HEK293 (cell line): ENCODE results near the gene ACTN4.
A peak's percentile ranks its signal among the peaks of the same experiment; 100 is the strongest.

ENCODE experiments used
- CTCF ChIA-PET: fragments of 350-600 bp; formaldehyde crosslinking; extraction: SDS; loops from one replicate; lab custom pipeline; 2021; ENCODE audit warnings: antibody characterized with exemption; lab: Yijun Ruan, JAX
- POLR2A ChIA-PET: fragments of 300-600 bp; formaldehyde crosslinking; extraction: SDS; loops from one replicate; lab custom pipeline; 2020; ENCODE audit warnings: antibody characterized with exemption, inconsistent platforms; lab: Yijun Ruan, JAX
- H3K27ac ChIP-seq: fragments of 200-500 bp; sonication (Bioruptor generic); 2 replicates; pipeline ENCODE4 v1.5.1; 2014; ENCODE audit warnings: low read depth, low read length, control low read depth, inconsistent platforms; ENCODE audit errors: extremely low read depth
- H3K36me3 ChIP-seq, 2 experiments: fragments of 200-500 bp in 1 of 2; sonication (Bioruptor generic) in 1 of 2; 1 replicate in 1 of 2; 2 replicates in 1 of 2; pipeline ENCODE4 v1.5.1; 2014 to 2017; ENCODE audit warnings: inconsistent platforms in 2 of 2, low read length in 2 of 2; ENCODE audit not compliant: control insufficient read depth in 2 of 2, insufficient read depth in 1 of 2
- H3K4me1 ChIP-seq: fragments of 200-500 bp; sonication (Bioruptor generic); 2 replicates; pipeline ENCODE4 v1.5.1; 2014; ENCODE audit warnings: mild to moderate bottlenecking, low read length, inconsistent platforms; ENCODE audit not compliant: control insufficient read depth, insufficient read depth
- H3K4me3 ChIP-seq: 2 replicates; pipeline ENCODE4 v1.5.1; 2011; ENCODE audit warnings: low read depth, mild to moderate bottlenecking, control low read depth, low read length, moderate library complexity
- H3K9me3 ChIP-seq: fragments of 200-500 bp; sonication (Bioruptor generic); 2 replicates; pipeline ENCODE4 v1.5.1; 2014; ENCODE audit warnings: low read depth, low read length, inconsistent platforms; ENCODE audit not compliant: control insufficient read depth, insufficient read depth
- BCL11A ChIP-seq: fragments of 450-650 bp; formaldehyde crosslinking; IDR thresholded peaks from 2 replicates; pipeline ENCODE4 v1.5.1; 2016; ENCODE audit warnings: low read depth, missing biosample characterization, missing genetic modification characterization
- GLIS2 ChIP-seq: fragments of 450-650 bp; formaldehyde crosslinking; IDR thresholded peaks from 2 replicates; pipeline ENCODE4 v1.5.1; 2016; ENCODE audit warnings: missing biosample characterization, missing genetic modification characterization
- KLF1 ChIP-seq: fragments of 450-650 bp; formaldehyde crosslinking; IDR thresholded peaks from 2 replicates; pipeline ENCODE4 v1.5.1; 2016; ENCODE audit warnings: missing biosample characterization, missing genetic modification characterization
- ZBTB10 ChIP-seq: fragments of 450-650 bp; formaldehyde crosslinking; IDR thresholded peaks from 2 replicates; pipeline ENCODE4 v1.5.1; 2016; ENCODE audit warnings: missing biosample characterization, missing genetic modification characterization
- ZBTB20 ChIP-seq: fragments of 450-650 bp; formaldehyde crosslinking; IDR thresholded peaks from 2 replicates; pipeline ENCODE4 v1.5.1; 2016; ENCODE audit warnings: missing biosample characterization, missing genetic modification characterization
- ZBTB8A ChIP-seq: fragments of 450-650 bp; formaldehyde crosslinking; IDR thresholded peaks from 2 replicates; pipeline ENCODE4 v1.5.1; 2016; ENCODE audit warnings: missing biosample characterization, missing genetic modification characterization
- ZIC2 ChIP-seq: fragments of 450-650 bp; formaldehyde crosslinking; IDR thresholded peaks from 2 replicates; pipeline ENCODE4 v1.5.1; 2016; ENCODE audit warnings: missing biosample characterization, missing genetic modification characterization
- ZNF148 ChIP-seq: fragments of 450-650 bp; formaldehyde crosslinking; IDR thresholded peaks from 2 replicates; pipeline ENCODE4 v1.5.0; 2017; ENCODE audit warnings: missing biosample characterization, missing genetic modification characterization, borderline replicate concordance
- ZNF366 ChIP-seq: fragments of 450-650 bp; formaldehyde crosslinking; conservative IDR thresholded peaks from 2 replicates; pipeline ENCODE4 v1.5.1; 2016; ENCODE audit warnings: missing biosample characterization, missing genetic modification characterization
- ZNF394 ChIP-seq: fragments of 450-650 bp; formaldehyde crosslinking; IDR thresholded peaks from 2 replicates; pipeline ENCODE4 v1.5.1; 2016; ENCODE audit warnings: missing biosample characterization, missing genetic modification characterization, mild to moderate bottlenecking, moderate library complexity, borderline replicate concordance
- ZNF544 ChIP-seq: fragments of 450-650 bp; formaldehyde crosslinking; IDR thresholded peaks from 2 replicates; pipeline ENCODE4 v1.5.0; 2017; ENCODE audit warnings: missing biosample characterization, missing genetic modification characterization
- ZNF571 ChIP-seq: fragments of 450-650 bp; formaldehyde crosslinking; IDR thresholded peaks from 2 replicates; pipeline ENCODE4 v1.5.0; 2017; ENCODE audit warnings: missing biosample characterization, missing genetic modification characterization
- ZNF843 ChIP-seq: fragments of 450-650 bp; formaldehyde crosslinking; IDR thresholded peaks from 2 replicates; pipeline ENCODE4 v1.5.1; 2016; ENCODE audit warnings: missing biosample characterization, missing genetic modification characterization
- ZSCAN4 ChIP-seq: fragments of 450-650 bp; formaldehyde crosslinking; IDR thresholded peaks from 2 replicates; pipeline ENCODE4 v1.5.1; 2017; ENCODE audit warnings: missing biosample characterization, missing genetic modification characterization
- TF ChIP-seq, protein P1 (sequence below): fragments of 450-650 bp; formaldehyde crosslinking; IDR thresholded peaks from 2 replicates; pipeline ENCODE4 v1.5.1; 2016; ENCODE audit warnings: missing biosample characterization, missing genetic modification characterization

Gene ACTN4

DNA sequence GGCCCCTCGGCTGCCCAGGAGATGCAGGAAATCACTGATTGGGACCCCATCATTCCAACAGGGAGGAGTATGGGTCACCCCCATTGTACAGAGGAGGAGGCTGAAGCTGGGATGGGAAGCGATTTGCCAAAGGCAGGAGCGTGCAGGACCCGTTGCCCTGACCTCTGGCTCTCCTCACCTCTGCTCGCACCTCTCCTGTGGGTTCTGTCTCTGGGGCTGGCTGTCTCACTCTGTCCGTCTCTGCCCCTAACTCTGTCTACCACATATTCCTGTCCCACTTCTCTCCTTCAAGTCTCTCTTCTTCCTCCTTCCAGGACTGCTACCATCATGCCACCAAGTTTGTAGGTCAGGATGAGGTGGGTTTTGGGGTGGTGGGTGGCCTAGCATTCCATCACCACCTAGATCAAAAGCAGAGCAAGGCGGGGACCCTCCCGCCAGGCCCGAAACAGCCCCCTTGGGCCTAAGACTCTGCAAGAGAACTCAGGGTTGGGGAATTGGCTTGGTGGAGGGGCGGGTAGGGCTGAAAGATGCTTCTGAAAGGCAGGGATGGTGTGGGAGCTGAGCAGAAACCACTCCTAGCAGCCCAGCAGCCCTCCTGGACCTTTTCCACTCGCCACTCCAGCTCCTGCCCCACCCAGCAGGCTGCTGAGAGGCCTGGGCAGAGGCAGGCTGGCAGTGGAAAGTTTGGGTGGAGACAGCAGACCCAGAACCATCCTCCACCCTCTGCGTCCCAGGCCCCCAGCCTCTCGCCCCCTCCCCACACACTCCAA is 126.9 kb downstream of the ACTN4 start:
- Histone ChIP-seq H3K4me3 (no peak overlapping the region), H3K27ac (no peak overlapping the region), H3K9me3 (no peaks in the 10 kb centered on the region), H3K4me1 (no peaks in the 10 kb centered on the region)
- POLR2A ChIA-PET: interaction anchor here (0.6 to 1.0 kb wide), 2 partner anchors 19 to 59 kb away, joined by 3 read pairs; no protein-coding TSS in a partner anchor
- CTCF ChIA-PET: interaction anchor here (0.7 to 1.2 kb wide), 3 partner anchors 30 to 604 kb away, joined by 3 to 5 read pairs (median 3); no protein-coding TSS in a partner anchor
- TF ChIP-seq ZNF394 (tag by site-specific recombination) (no peak), KLF1 (tag by site-specific recombination) (peak; percentile 82), ZNF148 (no peak), ZNF544 (tag by site-specific recombination) (0 out of 2 replicates have a peak, but pooled peaks have one; percentile 9), BCL11A (no peak), ZBTB10 (0 out of 2 replicates have a peak, but pooled peaks have one; percentile 14), GLIS2 (no peak), ZBTB20 (tag by site-specific recombination) (peak; percentile 30; the same call in 1 of the 2 replicates), ZSCAN4 (tag by site-specific recombination) (no peak), ZNF571 (tag by site-specific recombination) (0 out of 2 replicates have a peak, but pooled peaks have one; percentile 18)
- TF ChIP-seq, protein P1, sequence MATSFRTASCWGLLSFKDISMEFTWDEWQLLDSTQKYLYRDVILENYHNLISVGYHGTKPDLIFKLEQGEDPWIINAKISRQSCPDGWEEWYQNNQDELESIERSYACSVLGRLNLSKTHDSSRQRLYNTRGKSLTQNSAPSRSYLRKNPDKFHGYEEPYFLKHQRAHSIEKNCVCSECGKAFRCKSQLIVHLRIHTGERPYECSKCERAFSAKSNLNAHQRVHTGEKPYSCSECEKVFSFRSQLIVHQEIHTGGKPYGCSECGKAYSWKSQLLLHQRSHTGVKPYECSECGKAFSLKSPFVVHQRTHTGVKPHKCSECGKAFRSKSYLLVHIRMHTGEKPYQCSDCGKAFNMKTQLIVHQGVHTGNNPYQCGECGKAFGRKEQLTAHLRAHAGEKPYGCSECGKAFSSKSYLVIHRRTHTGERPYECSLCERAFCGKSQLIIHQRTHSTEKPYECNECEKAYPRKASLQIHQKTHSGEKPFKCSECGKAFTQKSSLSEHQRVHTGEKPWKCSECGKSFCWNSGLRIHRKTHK (tag by site-specific recombination): no peak
- TF ChIP-seq, all 188 proteins: peak for 5
- H3K36me3 ChIP-seq: no peaks in the 10 kb centered on the region; a peak in 1 of 3 replicates

DNA sequence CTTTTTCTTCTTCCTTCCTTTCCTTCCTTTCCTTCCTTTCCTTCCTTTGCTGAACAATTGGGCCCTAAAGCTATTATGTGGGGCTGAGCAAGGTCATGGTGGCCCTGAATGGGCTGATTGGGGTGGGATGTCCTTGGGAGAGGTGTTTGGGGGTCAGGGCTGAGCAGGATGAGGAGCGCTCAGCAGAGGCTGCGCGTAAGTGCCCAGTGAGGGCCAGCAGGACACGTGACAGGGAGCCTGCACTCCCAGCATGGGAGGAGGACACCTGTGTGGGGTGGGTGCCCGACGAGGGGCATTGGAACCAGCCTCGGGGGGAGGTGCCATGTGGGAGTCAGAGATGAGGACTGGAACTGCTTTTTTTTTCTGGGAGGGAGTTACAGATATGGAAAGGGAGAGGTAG is 131.3 kb downstream of the ACTN4 start:
- CTCF ChIA-PET: interaction anchor here (1.5 kb wide), 1 partner anchor 9 kb away, joined by 3 read pairs; no protein-coding TSS in a partner anchor
- Histone ChIP-seq H3K4me3 (no peak overlapping the region), H3K36me3 (no peaks in the 10 kb centered on the region; a peak in 1 of 3 replicates), H3K9me3 (no peaks in the 10 kb centered on the region), H3K27ac (no peak overlapping the region), H3K4me1 (no peaks in the 10 kb centered on the region)
- TF ChIP-seq GLIS2: peak; percentile 31; the same call in 1 of the 2 replicates
- TF ChIP-seq ZIC2 (tag by site-specific recombination): peak; percentile 40; the same call in 1 of the 2 replicates
- peak; percentile 73 for TF ChIP-seq ZBTB8A (tag by site-specific recombination)
- 0 out of 2 replicates have a peak, but pooled peaks have one; percentile 25 for TF ChIP-seq ZNF366 (tag by site-specific recombination)
- TF ChIP-seq ZNF843: no peak
- POLR2A ChIA-PET: no interaction called here
